ENCODE data around the gene VNN1.

DNA sequence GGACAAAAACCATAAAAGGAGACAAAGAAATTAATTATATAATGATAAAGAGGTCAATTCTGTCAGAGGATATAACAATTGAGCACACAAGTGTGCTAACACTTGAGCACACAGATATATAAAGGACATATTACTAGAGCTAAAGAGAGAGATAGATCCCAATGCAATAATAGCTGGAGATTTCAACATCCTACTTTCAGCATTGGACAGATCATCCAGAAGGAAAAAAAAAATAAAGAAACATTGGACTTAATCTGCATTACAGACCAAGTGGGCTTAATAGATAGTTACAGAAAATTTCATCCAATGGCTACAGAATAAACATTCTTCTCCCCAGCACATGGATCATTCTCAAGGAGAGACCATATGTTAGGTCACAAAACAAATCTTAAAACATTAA lies 9.9 kb downstream of the VNN1 start:
- TF ChIP-seq ZBTB1 (tag by site-specific recombination; IDR thresholded peaks at IDR 0.05) (no peak), ZBTB8A (tag by site-specific recombination; IDR thresholded peaks at IDR 0.05) (no peak), ZBTB49 (tag by site-specific recombination; IDR thresholded peaks at IDR 0.05; ENCODE audit: low read depth) (no peak), CTCF (tag by site-specific recombination; IDR thresholded peaks at IDR 0.05) (no peak), ZNF155 (tag by site-specific recombination; IDR thresholded peaks at IDR 0.05) (no peak)

Data from HEK293 (cell line).